ENCODE measurements around the gene PLXDC2. TPM values are rescaled to one million over a fixed set of nuclear protein-coding genes. Genes with fewer than 3 reads are reported as not detected.

PLXDC2 gene
- total RNA-seq, 1 experiment from 2014 or later = not detected

- H3K36me3 Mint-ChIP-seq (ENCODE audit: insufficient read depth, unreplicated experiment) = no peaks in the 10 kb centered on the region
- BruUV-seq (replicated peaks) = no TSS peak
- intact Hi-C loops (cut with micrococcal nuclease; ENCODE audit: unreplicated experiment) = no loop called here
- no peak overlapping the region for H3K27ac Mint-ChIP-seq (ENCODE audit: unreplicated experiment)
- H3K9me3 Mint-ChIP-seq (ENCODE audit: low read depth, unreplicated experiment) = peaks cover 12% of the 10 kb centered on the region
- no peak for TF ChIP-seq CTCF (IDR thresholded peaks at IDR 0.05; ENCODE audit: unreplicated experiment)
- no peaks in the 10 kb centered on the region for H3K27me3 Mint-ChIP-seq (ENCODE audit: unreplicated experiment)
- DNase-seq = no peak
- H3K4me1 Mint-ChIP-seq (ENCODE audit: low read depth, unreplicated experiment) = no peaks in the 10 kb centered on the region
- CTCF ChIA-PET = no interaction called here
- no peak overlapping the region for H3K4me3 Mint-ChIP-seq (ENCODE audit: low read depth, unreplicated experiment)
Observed at GRCh38 chr10:19941206-19941880, 125.1 kb downstream of the PLXDC2 start.

GRCh38 chr10:19944911-19945663 lies 128.9 kb downstream of the PLXDC2 start:
- Mint-ChIP-seq H3K27ac (ENCODE audit: unreplicated experiment) (no peak overlapping the region), H3K4me1 (ENCODE audit: low read depth, unreplicated experiment) (no peaks in the 10 kb centered on the region), H3K9me3 (ENCODE audit: low read depth, unreplicated experiment) (peaks cover 5% of the 10 kb centered on the region), H3K27me3 (ENCODE audit: unreplicated experiment) (no peaks in the 10 kb centered on the region), H3K36me3 (ENCODE audit: insufficient read depth, unreplicated experiment) (no peaks in the 10 kb centered on the region), H3K4me3 (ENCODE audit: low read depth, unreplicated experiment) (no peak overlapping the region)
- TF ChIP-seq CTCF (IDR thresholded peaks at IDR 0.05; ENCODE audit: unreplicated experiment) = no peak
- no peak for DNase-seq
- BruUV-seq (replicated peaks) = no TSS peak
- CTCF ChIA-PET = no interaction called here
- intact Hi-C loops (cut with micrococcal nuclease; ENCODE audit: unreplicated experiment) = no loop called here

- DNase-seq = no peak
- CTCF ChIA-PET = no interaction called here
- H3K27ac Mint-ChIP-seq (ENCODE audit: unreplicated experiment) = no peak overlapping the region
- H3K4me3 Mint-ChIP-seq (ENCODE audit: low read depth, unreplicated experiment) = no peak overlapping the region
- no peak for TF ChIP-seq CTCF (IDR thresholded peaks at IDR 0.05; ENCODE audit: unreplicated experiment)
- intact Hi-C loops (cut with micrococcal nuclease; ENCODE audit: unreplicated experiment) = no loop called here
- no peaks in the 10 kb centered on the region for H3K27me3 Mint-ChIP-seq (ENCODE audit: unreplicated experiment)
- BruUV-seq (replicated peaks) = no TSS peak
- peaks cover 8% of the 10 kb centered on the region for H3K9me3 Mint-ChIP-seq (ENCODE audit: low read depth, unreplicated experiment)
- H3K4me1 Mint-ChIP-seq (ENCODE audit: low read depth, unreplicated experiment) = no peaks in the 10 kb centered on the region
- no peaks in the 10 kb centered on the region for H3K36me3 Mint-ChIP-seq (ENCODE audit: insufficient read depth, unreplicated experiment)
Observed at GRCh38 chr10:19946245-19946644, 130.0 kb downstream of the PLXDC2 start.

- no peaks in the 10 kb centered on the region for H3K36me3 Mint-ChIP-seq (ENCODE audit: insufficient read depth, unreplicated experiment)
- no peak overlapping the region for H3K4me3 Mint-ChIP-seq (ENCODE audit: low read depth, unreplicated experiment)
- TF ChIP-seq CTCF (IDR thresholded peaks at IDR 0.05; ENCODE audit: unreplicated experiment) = no peak
- no peaks in the 10 kb centered on the region for H3K4me1 Mint-ChIP-seq (ENCODE audit: low read depth, unreplicated experiment)
- DNase-seq = no peak
- H3K9me3 Mint-ChIP-seq (ENCODE audit: low read depth, unreplicated experiment) = peaks cover 11% of the 10 kb centered on the region
- no peak overlapping the region for H3K27ac Mint-ChIP-seq (ENCODE audit: unreplicated experiment)
- no TSS peak for BruUV-seq (replicated peaks)
- intact Hi-C loops (cut with micrococcal nuclease; ENCODE audit: unreplicated experiment) = no loop called here
- CTCF ChIA-PET = no interaction called here
- no peaks in the 10 kb centered on the region for H3K27me3 Mint-ChIP-seq (ENCODE audit: unreplicated experiment)
Observed at GRCh38 chr10:19946791-19947190, 130.6 kb downstream of the PLXDC2 start.

Data from Calu3 (cell line).